Activated T-helper 9 cell treated with anti-CD3 and anti-CD28 coated beads, Interleukin-2, amount 50 U/mL, for 16 hours (primary cell): Measurements from ENCODE around the gene MTHFD1L.
"Not testable (repeated sequence)": the region's sequence is repeated elsewhere in the genome, so short reads cannot be mapped to it uniquely, and the experiment has no call there.

Source experiments
- DNase-seq: peaks from one replicate; pipeline ENCODE4 v3.0.0-alpha.2; 2020; ENCODE audit warnings: low read depth

Gene MTHFD1L

DNA sequence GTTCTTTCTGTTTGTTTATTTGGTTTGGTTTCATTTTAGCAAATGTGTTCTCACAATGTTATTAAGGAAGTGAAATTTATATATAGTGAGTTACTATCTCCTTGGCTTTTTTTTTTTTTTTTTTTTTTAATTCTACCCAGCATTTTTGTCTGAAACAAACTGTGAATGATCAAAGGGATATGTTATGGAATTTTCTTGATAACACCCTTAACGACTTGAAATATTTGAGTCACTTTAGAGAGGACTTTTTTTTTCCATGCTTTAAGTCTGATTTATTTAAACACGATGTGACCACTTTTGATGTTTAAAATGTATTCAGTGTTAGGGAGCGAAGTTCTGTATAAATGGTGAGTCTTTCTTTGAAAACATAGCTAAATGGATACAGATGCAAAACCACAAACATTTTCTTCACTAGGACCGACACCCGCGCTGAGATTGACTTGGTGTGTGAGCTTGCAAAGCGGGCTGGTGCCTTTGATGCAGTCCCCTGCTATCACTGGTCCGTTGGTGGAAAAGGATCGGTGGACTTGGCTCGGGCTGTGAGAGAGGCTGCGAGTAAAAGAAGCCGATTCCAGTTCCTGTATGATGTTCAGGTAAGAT is 149.7 kb downstream of the MTHFD1L start:
- DNase-seq, result no peak

DNA sequence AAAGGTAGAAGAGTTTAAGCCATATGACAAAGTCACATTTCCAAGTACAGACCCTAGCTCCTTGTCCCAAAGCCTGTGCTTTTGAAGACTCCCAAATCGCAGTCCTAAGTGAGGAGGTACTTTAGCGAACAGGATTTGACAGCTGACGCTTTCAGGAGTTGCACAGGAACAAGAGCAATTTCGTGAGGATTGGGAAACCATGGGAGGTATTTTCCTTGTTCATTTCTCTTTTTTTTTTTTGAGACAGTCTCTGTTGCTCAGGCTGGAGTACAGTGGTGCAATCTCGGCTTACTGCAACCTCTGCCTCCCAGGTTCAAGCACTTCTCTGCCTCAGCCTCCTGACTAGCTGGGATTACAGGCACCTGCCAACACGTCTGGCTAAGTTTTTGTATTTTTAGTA is 150.6 kb downstream of the MTHFD1L start:
- no peak for DNase-seq

DNA sequence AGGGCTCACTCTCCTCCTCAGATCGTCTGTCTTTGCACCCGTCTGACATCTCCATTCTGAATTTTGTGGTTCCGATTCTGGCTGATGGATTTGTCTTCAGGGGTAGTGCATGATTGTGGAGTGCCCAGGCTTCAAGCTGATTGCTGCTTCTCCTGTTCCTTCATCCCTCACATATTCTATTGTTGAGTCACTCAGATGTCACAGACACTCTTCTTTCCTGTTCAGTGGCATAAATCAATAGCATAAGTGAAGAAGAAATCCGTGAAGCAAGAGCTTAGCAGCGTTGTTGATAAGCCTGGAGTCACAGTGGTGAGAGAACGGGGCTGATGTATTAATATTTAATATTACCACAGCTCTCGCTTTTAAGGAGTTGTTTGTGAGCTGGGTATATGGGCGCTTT is 152.5 kb downstream of the MTHFD1L start:
- no peak for DNase-seq

DNA sequence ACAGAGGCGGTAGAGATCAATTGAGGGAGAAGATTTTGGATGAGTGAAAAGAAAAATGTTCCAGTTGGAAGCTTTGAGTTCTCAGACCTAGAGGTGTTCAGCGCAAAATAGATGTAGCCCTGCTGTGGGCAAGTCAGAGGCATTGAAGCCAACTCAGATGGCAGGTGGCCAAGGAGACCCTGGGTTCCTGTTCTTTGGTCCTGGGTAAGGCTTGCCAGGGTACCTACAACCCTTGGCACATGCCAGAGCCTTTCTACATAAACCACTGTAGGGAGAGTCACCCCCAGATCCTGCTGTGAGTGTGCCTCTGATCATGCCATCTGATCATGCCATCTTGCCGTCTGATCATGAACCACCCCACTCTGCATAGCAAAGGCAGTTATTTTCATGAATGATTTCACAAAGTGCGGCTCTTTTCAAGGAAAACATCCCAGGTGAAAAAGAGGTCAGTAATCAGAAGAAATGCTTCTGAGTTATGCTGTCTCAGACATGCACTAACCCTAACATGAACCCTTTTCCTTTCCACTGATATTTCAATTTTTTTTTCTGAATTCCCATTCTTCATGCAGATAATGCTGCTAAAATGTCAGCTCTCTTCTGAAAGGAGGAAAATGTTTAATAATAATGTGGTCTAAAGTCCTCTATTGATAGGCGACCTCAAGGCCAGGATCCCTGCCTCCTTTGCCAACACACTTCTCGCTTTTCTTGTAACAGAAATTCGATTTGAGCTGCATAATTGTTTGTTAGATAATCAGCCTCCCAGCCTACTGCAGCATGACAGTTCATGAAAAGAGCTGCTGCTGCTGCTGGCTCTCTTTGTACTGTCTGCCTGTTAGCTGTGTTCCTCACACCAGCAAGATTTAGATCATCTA is 153.6 kb downstream of the MTHFD1L start:
- DNase-seq, result no peak

DNA sequence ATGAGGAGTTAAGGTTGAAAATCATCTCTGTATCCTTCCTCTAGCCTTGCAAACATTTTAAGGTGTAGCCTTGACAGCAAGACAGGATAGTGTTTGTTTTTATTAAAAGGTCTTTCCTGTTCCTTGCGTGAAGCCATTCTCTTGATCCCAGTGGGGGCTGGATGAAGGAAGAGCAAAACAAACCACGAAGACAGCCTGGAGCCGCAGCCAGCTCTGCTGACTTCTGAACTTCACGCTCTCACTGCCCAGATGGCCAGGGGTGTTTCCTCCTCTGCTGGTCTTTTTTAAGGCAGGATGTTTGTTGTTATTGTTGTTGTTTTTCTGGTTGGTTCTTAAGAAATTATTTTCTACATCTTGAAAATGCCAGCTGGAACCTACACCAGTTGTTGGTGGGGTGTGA is 156.4 kb downstream of the MTHFD1L start:
- DNase-seq, result no peak

DNA sequence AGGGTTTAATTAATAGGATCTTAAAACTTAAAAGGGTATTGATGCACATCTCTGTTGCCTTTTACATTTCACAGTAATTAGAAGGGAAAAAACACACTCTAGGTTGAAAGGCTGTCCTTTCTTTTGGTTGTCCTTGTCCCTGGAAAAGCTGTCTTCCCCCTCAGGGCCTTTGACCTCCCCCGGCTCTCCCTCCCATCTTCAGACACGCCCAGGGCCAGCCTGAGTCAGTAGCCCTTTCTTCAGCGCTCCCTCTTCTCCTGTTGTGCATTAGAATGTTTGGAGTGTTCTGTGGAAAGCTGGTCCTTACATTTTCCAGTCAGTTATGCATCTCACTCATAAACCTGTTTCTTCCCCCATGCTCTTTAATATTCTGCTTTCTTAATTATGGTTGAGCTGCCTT is 157.0 kb downstream of the MTHFD1L start:
- no peak for DNase-seq

DNA sequence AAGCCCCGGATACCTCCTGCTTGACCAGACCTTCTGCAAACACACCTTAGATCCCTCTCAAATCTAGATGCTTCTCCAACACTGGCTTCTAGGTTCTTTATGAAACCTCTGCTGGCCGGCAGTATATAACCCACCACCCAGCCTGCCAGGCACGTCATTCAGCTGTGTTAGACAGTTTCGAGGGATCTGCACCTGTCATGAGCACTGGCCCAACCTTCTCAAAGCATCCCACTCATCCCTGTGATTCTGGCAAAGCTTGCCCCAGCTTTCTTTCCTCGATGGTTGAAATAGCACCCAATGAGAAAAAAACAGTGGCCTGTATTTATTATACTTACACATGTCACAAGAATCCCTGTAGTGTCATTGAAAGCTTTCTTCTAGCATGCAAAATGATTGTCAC is 157.8 kb downstream of the MTHFD1L start:
- DNase-seq, result no peak

DNA sequence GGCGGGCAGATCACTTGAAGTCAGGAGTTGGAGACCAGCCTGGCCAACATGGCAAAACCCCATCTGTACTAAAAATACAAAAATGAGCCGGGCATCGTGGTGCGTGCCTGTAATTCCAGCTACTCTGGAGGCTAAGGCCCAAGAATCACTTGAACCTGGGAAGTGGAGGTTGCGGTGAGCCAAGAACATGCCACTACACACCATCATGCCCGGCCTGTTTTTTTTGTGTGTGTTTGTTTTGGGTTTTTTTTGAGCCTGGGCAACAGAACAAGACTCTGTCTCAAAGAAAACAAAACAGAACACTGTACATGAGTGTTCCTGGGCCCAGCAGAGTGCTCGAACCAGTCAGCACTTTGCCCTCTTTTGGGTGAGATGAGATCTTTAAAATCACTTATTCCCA is 159.1 kb downstream of the MTHFD1L start:
- DNase-seq, result no peak

DNA sequence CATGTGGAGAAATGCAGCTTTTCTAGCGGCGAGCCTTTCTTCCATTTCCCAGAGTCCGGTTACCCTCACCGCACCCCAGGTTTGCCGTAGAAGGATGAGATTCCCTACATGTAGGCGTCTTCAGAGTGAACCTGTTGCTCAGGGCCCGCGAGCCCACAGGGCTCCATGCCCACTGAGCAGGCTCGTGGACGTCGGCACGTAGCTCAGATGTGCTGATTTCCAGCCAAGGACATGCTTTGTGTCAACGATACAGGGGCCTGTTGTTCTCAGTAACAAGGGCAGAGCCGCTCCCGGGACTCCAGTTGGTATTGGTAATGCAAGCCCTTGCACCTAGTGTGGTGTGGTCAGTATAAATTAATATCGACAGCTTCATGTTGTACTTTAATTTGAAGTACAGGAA is 159.6 kb downstream of the MTHFD1L start:
- no peak for DNase-seq

DNA sequence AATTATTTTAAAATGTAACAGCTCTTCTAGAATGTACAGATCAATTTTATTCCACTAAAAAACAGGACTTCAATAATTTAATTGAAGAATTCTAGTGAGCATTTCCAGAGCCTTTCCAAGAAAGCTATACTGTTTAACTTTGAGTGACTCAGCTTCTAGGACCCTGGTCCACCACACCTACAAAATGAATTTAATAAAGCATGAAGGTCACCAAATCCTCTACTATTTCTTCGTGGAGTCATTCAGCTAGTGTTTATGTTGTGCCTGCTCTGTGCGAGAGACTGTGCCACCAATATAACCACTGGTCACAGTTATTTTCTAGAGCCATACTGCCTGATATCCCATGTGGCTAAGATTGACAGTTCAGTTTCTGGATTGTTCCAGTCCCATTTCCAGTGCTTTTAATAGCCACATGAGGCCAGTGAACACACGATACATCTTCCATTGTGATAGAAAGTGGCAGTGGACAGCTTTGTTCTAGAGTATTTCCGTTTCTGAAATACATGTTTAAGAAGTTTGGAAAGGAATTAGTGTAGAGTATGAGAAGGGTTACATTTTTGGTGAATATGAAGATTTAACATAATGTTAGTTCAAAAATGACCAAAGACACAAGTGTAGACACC is 160.7 kb downstream of the MTHFD1L start:
- no peak for DNase-seq

DNA sequence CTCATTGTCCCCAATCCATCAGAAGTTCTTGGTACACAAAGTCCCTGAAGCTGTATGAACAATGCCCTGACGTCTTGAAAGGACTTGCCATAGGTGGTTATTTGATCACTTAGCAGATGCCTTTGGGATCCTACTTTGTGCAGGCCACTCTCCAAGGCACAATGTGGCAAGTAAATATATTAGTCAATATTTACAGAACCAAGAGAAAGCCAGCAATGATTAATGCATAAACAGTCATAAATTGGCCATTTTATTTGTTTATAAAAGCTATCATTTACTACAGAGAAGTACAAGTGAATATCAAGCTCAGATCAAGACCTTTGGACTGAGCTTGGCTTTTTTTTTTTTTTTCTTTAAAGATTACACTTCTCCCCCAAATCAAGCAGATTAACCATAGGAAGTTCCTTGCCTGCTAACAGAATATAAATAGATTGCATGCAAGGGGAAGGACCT is 161.8 kb downstream of the MTHFD1L start:
- no peak for DNase-seq

DNA sequence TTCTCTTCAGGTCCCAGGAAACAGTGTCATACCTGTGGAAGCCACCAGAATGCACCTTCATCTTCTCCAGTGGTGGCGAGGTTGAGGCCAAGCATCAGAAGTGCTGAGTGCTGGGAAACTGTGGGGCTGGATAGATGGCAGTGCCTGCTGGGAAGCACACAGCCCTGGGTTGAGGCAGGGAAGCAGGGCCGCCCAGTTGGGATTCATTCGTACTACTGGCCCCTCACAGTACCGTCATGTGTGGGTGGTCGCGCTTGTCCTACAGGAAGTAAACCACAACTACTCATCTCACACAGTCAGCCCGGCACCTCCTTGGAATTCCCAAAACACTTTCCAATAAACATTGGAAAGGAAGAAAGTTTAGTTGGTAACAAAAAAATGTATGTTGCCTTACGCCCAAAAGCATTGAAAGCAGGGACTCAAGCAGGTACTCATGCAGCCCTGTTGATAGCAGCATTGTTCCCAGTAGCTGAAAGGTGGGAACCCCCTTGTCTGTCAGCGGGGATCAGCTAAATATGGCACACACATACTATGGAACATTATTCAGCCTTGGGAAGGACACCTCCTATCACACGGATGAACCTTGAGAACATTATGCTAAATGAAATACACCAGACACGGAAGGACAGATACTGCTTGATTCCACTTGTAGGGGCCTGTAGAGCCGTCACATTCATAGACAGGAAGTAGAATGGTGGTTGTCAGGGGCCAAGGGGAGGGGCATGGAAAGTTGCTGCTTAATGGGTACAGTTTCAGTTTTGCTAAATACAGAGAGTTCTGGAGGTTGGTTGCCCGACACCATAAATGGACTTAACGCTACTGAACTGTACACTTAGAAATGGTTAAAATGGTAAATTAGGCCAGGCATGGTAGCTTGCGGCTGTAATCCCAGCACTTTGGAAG is 162.7 kb downstream of the MTHFD1L start:
- no peak for DNase-seq

DNA sequence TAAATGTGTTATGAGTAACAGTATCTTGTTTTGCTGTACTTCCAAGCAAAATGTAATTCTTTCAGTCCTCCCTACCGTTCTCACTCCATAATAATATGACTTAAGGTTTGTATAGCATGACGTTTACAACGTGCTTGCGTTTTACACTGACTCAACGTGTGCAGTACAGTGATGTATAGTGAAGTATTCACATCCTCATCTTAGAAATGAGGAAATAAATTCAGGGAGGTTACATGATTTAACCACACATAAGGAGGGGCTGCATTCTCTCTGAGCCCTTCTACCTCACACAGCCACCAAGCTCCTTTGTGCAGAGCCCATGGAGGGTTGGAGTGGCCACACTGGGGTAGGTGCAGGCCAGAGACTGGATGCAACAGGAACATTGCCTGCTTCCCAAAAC is 164.5 kb downstream of the MTHFD1L start:
- DNase-seq, result no peak

DNA sequence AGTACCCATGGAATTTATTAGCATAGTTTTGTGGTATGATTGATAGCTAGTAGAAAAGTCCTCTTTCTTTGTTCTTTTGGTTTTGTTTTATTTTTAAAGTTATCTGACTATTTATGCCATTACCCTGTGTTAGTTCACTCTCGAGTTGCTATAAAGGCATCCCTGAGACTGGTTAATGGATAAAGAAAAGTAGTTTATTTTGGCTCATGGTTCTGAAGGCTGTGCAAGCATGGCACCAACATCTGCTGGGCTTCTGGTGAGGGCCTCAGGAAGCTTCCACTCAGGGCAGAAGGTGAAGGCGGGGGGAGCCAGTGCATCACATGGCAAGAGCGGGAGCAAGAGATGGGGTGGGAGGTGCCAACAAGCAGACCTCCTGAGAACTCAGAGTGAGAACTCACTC is 166.5 kb downstream of the MTHFD1L start:
- DNase-seq, result no peak

DNA sequence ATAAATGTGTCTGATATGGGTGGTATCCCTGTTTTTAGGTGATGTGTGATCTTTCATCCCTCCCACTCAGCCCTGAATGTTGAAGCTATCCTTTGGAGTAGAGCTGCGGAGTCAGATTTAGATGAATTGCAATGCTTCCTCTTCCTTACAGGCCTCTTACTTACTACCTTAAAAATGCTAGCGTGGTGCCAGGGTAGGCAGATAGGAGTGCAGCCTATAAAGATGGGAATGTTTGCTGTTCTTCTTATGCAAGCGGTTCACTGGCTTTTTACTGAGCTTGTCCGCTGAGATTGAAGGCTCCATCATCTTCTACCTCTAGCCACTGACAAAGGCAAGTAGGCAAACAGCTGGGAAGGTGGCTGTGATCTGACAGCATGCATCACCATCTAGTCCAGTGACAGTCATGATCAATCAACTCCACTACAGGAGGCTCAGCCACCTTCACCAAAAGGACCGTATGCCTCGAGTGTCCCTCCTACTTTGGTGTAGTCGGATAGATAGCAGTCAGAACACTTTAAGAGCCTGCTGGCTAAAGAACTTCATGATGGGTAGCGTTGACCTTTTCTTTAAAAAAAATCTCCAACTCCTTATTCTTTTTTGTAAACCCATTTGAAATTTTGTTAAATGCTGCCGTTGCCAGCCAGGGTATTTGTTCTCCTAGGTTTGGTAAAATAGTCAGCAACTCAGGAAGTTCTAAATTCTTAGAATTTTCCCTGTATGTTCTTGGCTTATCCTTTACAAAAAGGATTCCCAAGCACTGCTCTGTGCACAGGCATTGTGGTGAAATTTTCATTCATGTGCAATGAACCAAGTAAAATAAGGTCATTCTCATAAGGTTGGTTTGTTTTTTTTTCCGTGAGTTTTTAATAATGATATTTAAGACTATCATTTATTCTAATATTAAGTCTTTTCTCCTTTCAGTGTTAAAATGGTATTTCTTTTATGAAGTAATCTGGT is 169.6 kb downstream of the MTHFD1L start:
- no peak for DNase-seq

DNA sequence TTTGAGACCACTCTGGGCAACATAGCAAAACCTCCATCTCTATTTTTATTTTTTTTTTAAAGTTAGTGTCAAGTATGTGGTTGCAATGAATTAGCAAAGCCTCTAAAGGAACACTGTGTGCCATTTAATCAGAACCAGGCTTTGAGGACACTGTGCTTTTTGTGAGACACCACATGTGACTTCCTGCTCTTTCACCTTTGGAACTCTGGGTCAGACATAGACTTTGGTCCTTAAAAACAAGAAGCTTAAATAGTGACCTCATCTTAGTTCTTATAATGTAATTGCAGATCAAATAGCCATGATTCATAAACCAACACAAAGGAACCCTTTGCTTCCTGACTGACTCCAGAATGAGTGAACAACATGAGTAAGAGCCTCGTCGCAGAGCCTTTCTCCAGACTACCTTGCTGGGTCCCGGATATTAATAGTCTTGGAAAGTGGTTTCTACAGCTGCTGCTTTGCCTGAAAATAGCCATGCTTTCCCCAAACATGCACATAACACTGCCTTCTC is 170.8 kb downstream of the MTHFD1L start:
- not testable (repeated sequence) for DNase-seq

DNA sequence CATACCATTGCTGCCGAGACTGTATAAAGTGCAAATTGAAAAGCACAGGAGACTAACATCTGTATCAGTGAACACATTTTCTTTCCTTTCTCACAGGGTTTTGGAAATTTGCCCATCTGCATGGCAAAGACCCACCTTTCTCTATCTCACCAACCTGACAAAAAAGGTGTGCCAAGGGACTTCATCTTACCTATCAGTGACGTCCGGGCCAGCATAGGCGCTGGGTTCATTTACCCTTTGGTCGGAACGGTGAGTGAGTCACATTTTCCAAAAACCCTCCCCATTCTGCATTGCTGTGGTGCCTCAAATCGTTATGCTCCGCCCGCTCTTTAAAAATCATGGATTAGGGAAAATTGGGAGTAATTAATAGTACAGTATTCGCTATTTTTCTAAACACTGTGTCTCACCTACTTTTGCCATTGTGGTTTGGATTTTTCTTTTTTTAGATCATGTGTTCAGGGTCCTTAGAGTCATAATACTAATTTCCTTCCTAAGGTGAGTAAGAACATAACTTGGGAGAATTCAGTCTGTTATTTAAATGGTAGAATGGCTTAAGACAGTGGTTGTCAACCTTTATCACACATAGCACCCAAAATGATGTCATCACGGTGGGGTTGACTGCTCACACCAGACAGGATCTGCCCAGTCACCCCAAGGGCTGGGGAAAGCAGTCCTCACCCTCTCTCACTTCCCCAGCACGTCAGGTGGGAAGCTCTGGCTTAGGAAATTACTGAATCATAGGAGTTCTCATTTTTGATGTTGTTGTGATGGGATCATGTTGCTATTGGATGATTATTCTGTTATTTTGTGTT is 171.6 kb downstream of the MTHFD1L start:
- no peak for DNase-seq

DNA sequence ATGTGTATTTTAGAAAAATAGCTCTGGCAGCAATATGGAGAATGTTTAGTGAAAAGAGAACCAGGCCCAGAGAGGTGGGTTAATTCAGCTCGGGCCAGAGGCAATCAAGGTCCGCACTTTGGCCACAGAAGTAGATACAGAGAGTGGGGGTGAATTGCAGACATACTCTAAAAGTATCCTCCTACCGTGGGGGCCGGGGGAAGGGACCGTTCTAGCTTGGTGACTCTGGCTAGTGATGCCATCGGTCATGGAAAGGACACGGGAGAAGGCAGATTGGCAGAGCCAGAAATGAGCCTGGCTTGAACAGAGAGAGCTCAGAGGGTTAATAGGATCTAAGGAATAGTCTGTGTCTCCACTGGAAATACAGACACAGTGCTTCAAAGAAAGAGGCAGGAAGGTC is 173.1 kb downstream of the MTHFD1L start:
- no peak for DNase-seq

DNA sequence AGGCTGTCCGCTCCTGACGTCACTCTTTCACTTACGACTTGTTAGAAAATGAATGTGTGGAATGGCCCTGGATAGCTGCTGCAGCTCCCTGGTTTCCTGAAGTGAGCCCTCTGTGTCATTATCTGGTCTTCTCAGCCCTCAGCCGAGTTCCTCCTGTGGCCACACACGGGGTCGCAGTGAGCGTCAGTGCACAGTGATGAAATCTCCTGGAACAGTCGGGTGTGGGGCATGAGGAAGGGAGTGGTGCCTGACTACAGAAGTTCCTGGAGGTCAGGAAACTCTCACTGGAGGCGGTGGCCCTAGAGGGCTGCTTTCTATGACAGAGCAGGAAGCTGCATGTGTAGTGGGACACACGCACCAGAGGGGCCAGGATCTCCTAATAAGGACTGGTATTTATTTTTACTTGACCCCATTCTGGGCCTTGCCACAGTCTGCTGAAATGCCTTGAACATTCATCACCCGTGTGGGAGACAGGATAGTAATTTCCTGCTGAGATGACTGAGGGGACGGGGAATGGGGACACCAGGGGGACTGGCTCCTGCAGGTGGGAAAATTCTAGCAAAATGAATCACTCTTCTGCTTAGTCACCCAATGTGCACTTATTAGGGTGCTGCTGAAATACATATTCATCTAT is 175.5 kb downstream of the MTHFD1L start:
- DNase-seq, result not testable (repeated sequence)
